Adrenal gland (tissue), 5 donors: ENCODE measurements around the gene MYG1.

Source experiments
- CTCF ChIP-seq, 6 experiments: fragments of 450-650 bp in 4 of 6; fragments of 200-600 bp in 2 of 6; sonication (generic) in 1 of 6; IDR thresholded peaks; 1 replicate in 5 of 6; 2 replicates in 1 of 6; pipeline versions ENCODE4 v1.5.1 to v1.8.0; 2016 to 2021; ENCODE audit warnings: antibody characterized with exemption in 6 of 6, mild to moderate bottlenecking in 2 of 6, moderate library complexity in 1 of 6
- POLR2A ChIP-seq, 2 donors: fragments of 450-650 bp; IDR thresholded peaks; one replicate each; pipeline ENCODE4 v1.6.1; 2017; ENCODE audit warnings: antibody characterized with exemption in 2 of 2, mild to moderate bottlenecking in 2 of 2, moderate library complexity in 1 of 2
- donor health status: DM: no; HTN: no; CAD: no.

- TF ChIP-seq POLR2A (IDR thresholded peaks at IDR 0.05) (no peak), CTCF (IDR thresholded peaks at IDR 0.05) (no peak)
Measured at GRCh38 chr12:53254816-53255545, 44.5 kb upstream of the MYG1 start.
